NB4 (cell line): ENCODE results near the gene CTBP2.

ENCODE experiments used
- CTCF ChIP-seq: IDR thresholded peaks from one replicate; pipeline ENCODE4 v1.5.1; 2012; ENCODE audit warnings: low read depth, low read length
- MYC ChIP-seq: IDR thresholded peaks from 2 replicates; pipeline ENCODE4 v1.6.1; 2011; ENCODE audit warnings: low read depth, low read length

- no peak for TF ChIP-seq CTCF
- no peak for TF ChIP-seq MYC
Observed at GRCh38 chr10:125006188-125006680, 154.1 kb downstream of the CTBP2 start.
